ENCODE data around the gene MAU2. TPM values are rescaled to one million over a fixed set of nuclear protein-coding genes. Genes with fewer than 3 reads are reported as not detected.

Gene MAU2
- total and polyA plus RNA-seq, 10 of the 15 experiments (the other 5 are each of a cell fraction or from before 2014, with no cell fraction given): 1.8 to 47.2 (median 22.1) TPM

DNA sequence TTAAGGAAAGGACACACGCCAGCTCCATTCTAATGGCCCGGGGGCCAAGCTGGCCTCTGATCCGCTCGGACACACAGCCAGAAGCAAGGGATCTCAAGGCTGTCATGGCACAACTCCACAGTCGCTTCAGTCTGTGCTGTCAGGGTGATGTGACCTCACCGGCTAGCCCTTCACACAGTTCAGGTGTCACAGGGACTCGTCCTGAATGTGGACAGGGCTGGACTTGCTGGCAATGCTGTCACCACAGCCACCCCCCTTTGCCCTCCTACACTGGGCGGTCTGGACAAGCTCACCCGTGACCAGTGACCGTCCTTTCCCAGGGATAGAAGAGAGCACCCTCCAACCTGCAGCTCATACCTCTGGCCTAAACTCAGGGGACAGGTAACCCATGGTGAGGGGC lies 15.6 kb upstream of the MAU2 start (continued):
- no peak for TF ChIP-seq PBX3 (IDR thresholded peaks at IDR 0.05; ENCODE audit: insufficient replicate concordance, low read depth, low read length)
- no peak for TF ChIP-seq MEF2A (IDR thresholded peaks at IDR 0.05; ENCODE audit: insufficient read depth, low read depth, low read length)
- TF ChIP-seq, protein P1, sequence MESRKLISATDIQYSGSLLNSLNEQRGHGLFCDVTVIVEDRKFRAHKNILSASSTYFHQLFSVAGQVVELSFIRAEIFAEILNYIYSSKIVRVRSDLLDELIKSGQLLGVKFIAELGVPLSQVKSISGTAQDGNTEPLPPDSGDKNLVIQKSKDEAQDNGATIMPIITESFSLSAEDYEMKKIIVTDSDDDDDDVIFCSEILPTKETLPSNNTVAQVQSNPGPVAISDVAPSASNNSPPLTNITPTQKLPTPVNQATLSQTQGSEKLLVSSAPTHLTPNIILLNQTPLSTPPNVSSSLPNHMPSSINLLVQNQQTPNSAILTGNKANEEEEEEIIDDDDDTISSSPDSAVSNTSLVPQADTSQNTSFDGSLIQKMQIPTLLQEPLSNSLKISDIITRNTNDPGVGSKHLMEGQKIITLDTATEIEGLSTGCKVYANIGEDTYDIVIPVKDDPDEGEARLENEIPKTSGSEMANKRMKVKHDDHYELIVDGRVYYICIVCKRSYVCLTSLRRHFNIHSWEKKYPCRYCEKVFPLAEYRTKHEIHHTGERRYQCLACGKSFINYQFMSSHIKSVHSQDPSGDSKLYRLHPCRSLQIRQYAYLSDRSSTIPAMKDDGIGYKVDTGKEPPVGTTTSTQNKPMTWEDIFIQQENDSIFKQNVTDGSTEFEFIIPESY (IDR thresholded peaks at IDR 0.05): no peak

GRCh38 chr19:19305696-19306095 lies 14.9 kb upstream of the MAU2 start:
- Histone ChIP-seq H4K20me1 (ENCODE audit: control insufficient read depth, insufficient read depth) (no peaks in the 10 kb centered on the region), H3K9ac (ENCODE audit: control insufficient read depth, insufficient read depth, low read length) (no peak overlapping the region), H2AFZ (ENCODE audit: control insufficient read depth, low read depth, low read length) (no peak overlapping the region), H3K27ac (ENCODE audit: control insufficient read depth, insufficient read depth) (no peak overlapping the region), H3K4me3 (no peak overlapping the region), H3K79me2 (ENCODE audit: control insufficient read depth, insufficient read depth, low read length) (no peaks in the 10 kb centered on the region), H3K9me3 (replicated peaks; ENCODE audit: control insufficient read depth, insufficient read depth, low read length) (no peaks in the 10 kb centered on the region), H3K36me3 (ENCODE audit: control insufficient read depth in 2 of 2, insufficient read depth in 2 of 2, low read length in 1 of 2) (peaks cover 13 to 34% of the 10 kb centered on the region in 2 experiments), H3K4me1 (ENCODE audit: control insufficient read depth, insufficient read depth, low read length) (no peaks in the 10 kb centered on the region), H3K27me3 (replicated peaks in 1 of 2; ENCODE audit: control insufficient read depth in 2 of 2, insufficient read depth in 2 of 2, low read length in 1 of 2) (no peaks in the 10 kb centered on the region), H3K4me2 (ENCODE audit: control insufficient read depth, insufficient read depth) (no peak overlapping the region)
- FAIRE-seq (no peak), ATAC-seq (no peak), DNase-seq (ENCODE audit: low read depth, low spot score) (no peak)
- ChIA-PET CTCF (no interaction called here), RAD21 (ENCODE audit: unreplicated experiment) (no interaction called here), POLR2A (no interaction called here), SMC1A (ENCODE audit: uncharacterized antibody, unreplicated experiment) (no interaction called here)
- WGBS (ENCODE audit: insufficient coverage, insufficient replicate concordance, low lambda C conversion rate, missing lambda C conversion rate): 97% methylated on average over 16 of the region's 16 CpGs
- in situ Hi-C loops (cut with MboI): no loop called here
- intact Hi-C loops (cut with micrococcal nuclease; ENCODE audit: unreplicated experiment): no loop called here
- no TSS peak for BruUV-seq (replicated peaks)
- TF ChIP-seq CHD2 (IDR thresholded peaks at IDR 0.05; ENCODE audit: borderline replicate concordance, low read depth, low read length) (no peak), JUNB (IDR thresholded peaks at IDR 0.05) (no peak), KAT2A (conservative IDR thresholded peaks at IDR 0.05; ENCODE audit: control insufficient read depth, low read depth, low read length) (no peak), ZNF592 (IDR thresholded peaks at IDR 0.05) (no peak), ZNF217 (IDR thresholded peaks at IDR 0.05) (no peak), NFIC (IDR thresholded peaks at IDR 0.05; ENCODE audit: low read depth, low read length) (no peak), ESRRA (IDR thresholded peaks at IDR 0.05; ENCODE audit: low read length) (no peak), SKIL (IDR thresholded peaks at IDR 0.05; ENCODE audit: low read depth, poor library complexity, severe bottlenecking) (no peak), KDM1A (IDR thresholded peaks at IDR 0.05; ENCODE audit: borderline replicate concordance) (no peak), EED (IDR thresholded peaks at IDR 0.05; ENCODE audit: low read depth) (no peak)
